ENCODE measurements around the gene ZDHHC21.

ZDHHC21 gene

DNA sequence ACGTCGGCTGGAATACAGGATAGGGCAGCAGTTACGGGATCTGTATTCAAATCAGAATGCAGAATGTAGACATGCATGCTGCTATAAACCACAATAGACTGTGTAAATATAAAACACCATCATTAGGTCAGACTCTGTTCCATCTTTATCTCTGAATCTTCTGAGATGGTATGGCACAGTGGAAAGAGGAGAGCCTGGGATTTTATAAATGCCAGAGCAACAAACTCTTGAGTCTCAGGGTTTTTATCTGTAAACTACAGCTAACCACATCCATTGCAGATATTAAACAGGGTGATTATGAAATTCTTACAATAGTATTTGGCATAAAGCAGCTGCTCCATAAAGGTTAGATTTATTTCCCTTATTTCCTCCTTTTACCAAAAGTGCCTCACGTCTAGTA, 108.7 kb downstream of the ZDHHC21 start:
- H3K4me3 ChIP-seq (ENCODE audit: low read length), result no peak overlapping the region
- no peak for DNase-seq (ENCODE audit: low read depth)
- TF ChIP-seq, protein P1, sequence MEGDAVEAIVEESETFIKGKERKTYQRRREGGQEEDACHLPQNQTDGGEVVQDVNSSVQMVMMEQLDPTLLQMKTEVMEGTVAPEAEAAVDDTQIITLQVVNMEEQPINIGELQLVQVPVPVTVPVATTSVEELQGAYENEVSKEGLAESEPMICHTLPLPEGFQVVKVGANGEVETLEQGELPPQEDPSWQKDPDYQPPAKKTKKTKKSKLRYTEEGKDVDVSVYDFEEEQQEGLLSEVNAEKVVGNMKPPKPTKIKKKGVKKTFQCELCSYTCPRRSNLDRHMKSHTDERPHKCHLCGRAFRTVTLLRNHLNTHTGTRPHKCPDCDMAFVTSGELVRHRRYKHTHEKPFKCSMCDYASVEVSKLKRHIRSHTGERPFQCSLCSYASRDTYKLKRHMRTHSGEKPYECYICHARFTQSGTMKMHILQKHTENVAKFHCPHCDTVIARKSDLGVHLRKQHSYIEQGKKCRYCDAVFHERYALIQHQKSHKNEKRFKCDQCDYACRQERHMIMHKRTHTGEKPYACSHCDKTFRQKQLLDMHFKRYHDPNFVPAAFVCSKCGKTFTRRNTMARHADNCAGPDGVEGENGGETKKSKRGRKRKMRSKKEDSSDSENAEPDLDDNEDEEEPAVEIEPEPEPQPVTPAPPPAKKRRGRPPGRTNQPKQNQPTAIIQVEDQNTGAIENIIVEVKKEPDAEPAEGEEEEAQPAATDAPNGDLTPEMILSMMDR (IDR thresholded peaks at IDR 0.05; ENCODE audit: insufficient read depth, low read depth, low read length, missing control alignments), result no peak

DNA sequence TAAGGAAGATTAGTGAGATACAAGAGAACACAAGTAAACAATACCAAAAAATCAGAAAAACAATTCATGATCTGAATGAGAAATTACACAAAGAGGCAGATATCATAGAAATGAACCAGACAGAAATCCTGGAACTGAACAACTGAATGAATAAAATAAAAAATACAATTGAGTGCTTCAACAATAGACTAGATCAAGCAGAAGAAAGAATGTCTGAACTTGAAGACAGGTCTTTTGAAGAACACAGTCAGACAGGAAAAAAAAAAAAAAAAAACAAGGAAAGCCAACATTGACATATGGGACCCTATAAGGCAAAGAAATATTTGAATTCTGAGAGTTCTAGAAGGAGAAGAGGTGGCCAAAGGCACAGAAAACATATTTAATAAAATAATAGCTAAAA, 115.2 kb downstream of the ZDHHC21 start:
- TF ChIP-seq, protein P1 (IDR thresholded peaks at IDR 0.05; ENCODE audit: insufficient read depth, low read depth, low read length, missing control alignments), result no peak
- H3K4me3 ChIP-seq (ENCODE audit: low read length), result no peak overlapping the region
- no peak for DNase-seq (ENCODE audit: low read depth)

DNA sequence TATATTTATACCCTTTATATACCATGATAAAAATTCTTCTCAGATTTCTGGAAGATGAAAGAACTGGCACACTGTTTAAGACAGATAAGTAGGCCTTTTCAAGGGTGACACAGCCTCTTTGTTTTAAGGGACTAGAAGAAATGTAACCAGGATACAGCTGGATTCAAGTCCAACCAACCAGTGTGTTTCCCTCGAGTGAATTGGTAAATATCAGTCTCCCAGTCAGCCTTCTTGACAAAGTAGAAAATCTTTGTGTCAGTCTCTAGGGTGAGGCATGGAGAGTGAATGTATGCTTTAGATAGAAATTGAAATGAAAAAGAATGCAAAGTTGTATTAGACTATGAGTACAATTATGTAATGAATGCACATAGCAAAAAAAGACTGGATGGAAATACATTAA, 119.1 kb downstream of the ZDHHC21 start:
- TF ChIP-seq, protein P1 (IDR thresholded peaks at IDR 0.05; ENCODE audit: insufficient read depth, low read depth, low read length, missing control alignments), result no peak
- H3K4me3 ChIP-seq (ENCODE audit: low read length), result no peak overlapping the region
- no peak for DNase-seq (ENCODE audit: low read depth)

DNA sequence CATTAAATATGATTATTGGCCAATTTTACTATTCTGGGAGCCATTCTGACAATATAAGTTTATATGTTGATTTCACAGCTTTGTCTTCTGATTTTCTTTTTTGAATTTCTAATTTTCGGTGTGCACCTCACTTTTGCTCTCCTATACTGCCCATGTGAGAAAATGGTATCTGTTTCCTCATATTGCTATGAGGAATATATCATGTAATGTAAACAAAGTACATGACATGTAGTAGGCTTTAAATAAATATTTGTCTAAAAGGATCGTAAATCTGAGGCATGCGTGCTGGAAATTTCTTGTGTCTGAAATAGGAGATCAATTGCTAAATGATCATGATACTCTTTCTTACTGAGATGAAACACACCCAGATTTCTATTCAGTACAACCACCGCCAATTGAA, 119.9 kb downstream of the ZDHHC21 start:
- TF ChIP-seq, protein P1 (IDR thresholded peaks at IDR 0.05; ENCODE audit: insufficient read depth, low read depth, low read length, missing control alignments), result no peak
- no peak for DNase-seq (ENCODE audit: low read depth)

DNA sequence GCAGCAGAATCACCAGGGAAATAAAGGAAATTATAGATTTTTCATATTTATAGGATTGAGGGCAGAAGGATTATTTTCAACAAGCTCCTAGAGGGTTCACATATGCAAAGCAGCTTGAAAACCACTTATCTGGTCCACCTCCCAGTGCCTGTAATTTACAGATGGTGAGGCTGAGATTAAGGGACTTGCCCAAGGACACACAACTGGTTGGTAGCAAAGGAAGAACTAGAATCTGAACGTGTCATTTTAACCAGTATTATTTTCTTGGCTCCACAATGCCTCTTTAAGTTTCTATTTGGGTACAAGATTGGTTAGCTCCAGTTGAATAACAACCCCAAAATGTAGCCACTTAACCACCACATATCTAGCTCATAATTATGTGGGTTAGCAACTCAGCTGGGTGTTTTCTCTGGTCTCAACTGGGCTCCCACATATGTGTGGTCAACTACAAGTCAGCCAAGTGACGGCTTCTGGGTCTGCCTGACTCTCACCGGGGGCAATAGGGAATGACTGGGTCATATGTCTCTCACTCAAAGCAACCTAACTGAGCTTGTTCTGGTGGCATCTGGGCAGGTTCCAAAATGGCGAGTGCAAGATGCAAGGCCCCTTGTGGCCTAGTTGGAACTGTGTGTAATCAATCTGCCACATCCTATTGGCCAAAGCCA, 127.7 kb downstream of the ZDHHC21 start:
- TF ChIP-seq, protein P1 (IDR thresholded peaks at IDR 0.05; ENCODE audit: insufficient read depth, low read depth, low read length, missing control alignments), result no peak
- DNase-seq (ENCODE audit: low read depth), result no peak

More for the DNA sequence above, 119.9 kb downstream of the ZDHHC21 start:
- H3K4me3 ChIP-seq (ENCODE audit: low read length), result no peak overlapping the region

DNA sequence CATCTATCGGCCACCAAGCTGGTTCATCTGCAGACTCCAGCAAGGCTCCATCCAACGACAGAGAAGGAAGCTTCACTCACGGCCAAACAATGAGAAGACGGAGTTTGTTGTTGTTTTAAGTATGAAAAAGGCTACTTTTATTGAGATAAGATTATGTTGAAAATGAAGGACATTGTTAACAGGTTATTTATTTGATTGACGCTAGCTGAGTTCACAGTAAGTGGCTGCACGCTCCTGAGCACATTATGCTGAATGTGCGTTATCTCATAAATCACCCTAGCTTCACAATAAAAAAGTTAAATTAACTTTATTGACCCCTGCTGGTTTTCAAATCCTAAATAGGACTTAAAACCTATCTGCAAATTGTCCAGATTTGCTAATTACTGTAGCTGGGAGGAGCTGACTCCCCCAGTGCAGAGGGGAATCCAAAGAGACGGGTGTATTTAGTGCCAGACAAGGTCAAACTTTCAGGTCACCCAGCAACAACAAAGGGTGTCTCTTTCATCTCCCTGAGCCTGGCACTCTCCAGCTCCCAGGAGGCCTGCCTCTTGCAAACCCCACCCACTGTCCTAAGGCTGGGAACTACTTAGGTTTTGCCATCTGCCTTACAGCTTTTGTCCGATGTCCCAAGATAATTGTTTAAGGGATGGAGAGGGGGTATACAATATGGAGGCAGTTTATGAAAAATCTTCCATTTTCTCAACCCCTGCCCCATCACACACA, 129.2 kb downstream of the ZDHHC21 start:
- H3K4me3 ChIP-seq (ENCODE audit: low read length), result no peak overlapping the region
- TF ChIP-seq, protein P1 (IDR thresholded peaks at IDR 0.05; ENCODE audit: insufficient read depth, low read depth, low read length, missing control alignments), result no peak
- no peak for DNase-seq (ENCODE audit: low read depth)

More for the DNA sequence above, 127.7 kb downstream of the ZDHHC21 start:
- no peak overlapping the region for H3K4me3 ChIP-seq (ENCODE audit: low read length)
